Astrocyte (in vitro differentiated cells and primary cell): ENCODE results near the gene INTS6. TPM values are rescaled to one million over a fixed set of nuclear protein-coding genes. Genes with fewer than 3 reads are reported as not detected.
A peak's percentile ranks its signal among the peaks of the same experiment; 100 is the strongest.

Source experiments
- DNase-seq: peaks from one replicate; pipeline ENCODE4 v3.0.0-alpha.2; 2010; ENCODE audit warnings: low read depth
- FAIRE-seq: peaks from 2 replicates; lab custom pipeline; 2011; peaks lifted over from hg19 to GRCh38; lab: Jason Lieb, UNC
- H2AFZ ChIP-seq: 2 replicates; pipeline ENCODE4 v1.6.0; 2012; ENCODE audit warnings: low read depth, low read length, inconsistent platforms
- H3K27ac ChIP-seq: 2 replicates; pipeline ENCODE4 v1.5.1; 2011; ENCODE audit warnings: low read depth, low read length, inconsistent platforms
- H3K27me3 ChIP-seq: 2 replicates; pipeline ENCODE4 v1.6.0; 2011; ENCODE audit warnings: low read length, inconsistent platforms; ENCODE audit not compliant: insufficient read depth
- H3K36me3 ChIP-seq: 2 replicates; pipeline ENCODE4 v1.5.1; 2011; ENCODE audit warnings: low read length, inconsistent platforms; ENCODE audit not compliant: insufficient read depth
- H3K4me1 ChIP-seq: 2 replicates; pipeline ENCODE4 v1.5.1; 2011; ENCODE audit warnings: low read length, inconsistent platforms; ENCODE audit not compliant: insufficient read depth
- H3K4me2 ChIP-seq: 2 replicates; pipeline ENCODE4 v1.6.0; 2012; ENCODE audit warnings: low read length, inconsistent platforms
- H3K4me3 ChIP-seq: 2 replicates; pipeline ENCODE4 v1.5.1; 2011; ENCODE audit warnings: low read depth, mild to moderate bottlenecking, low read length, inconsistent platforms; ENCODE audit not compliant: insufficient read depth
- H3K79me2 ChIP-seq: 2 replicates; pipeline ENCODE4 v1.6.0; 2012; ENCODE audit warnings: mild to moderate bottlenecking, low read length, inconsistent platforms; ENCODE audit not compliant: insufficient read depth
- H3K9ac ChIP-seq: 2 replicates; pipeline ENCODE4 v1.6.0; 2012; ENCODE audit warnings: mild to moderate bottlenecking, low read length, inconsistent platforms
- H3K9me3 ChIP-seq: 2 replicates; pipeline ENCODE4 v1.5.1; 2012; ENCODE audit warnings: low read depth, mild to moderate bottlenecking, low read length, inconsistent platforms; ENCODE audit not compliant: insufficient read depth
- H4K20me1 ChIP-seq: 2 replicates; pipeline ENCODE4 v1.6.0; 2012; ENCODE audit warnings: low read length, inconsistent platforms; ENCODE audit not compliant: insufficient read depth
- H3K27ac Mint-ChIP-seq: one replicate; pipeline ENCODE4 v1.8.0; 2021; ENCODE audit warnings: mild to moderate bottlenecking, mixed read lengths; ENCODE audit not compliant: unreplicated experiment
- H3K27me3 Mint-ChIP-seq: one replicate; pipeline ENCODE4 v1.8.0; 2021; ENCODE audit warnings: low read depth, mixed read lengths; ENCODE audit not compliant: unreplicated experiment
- H3K36me3 Mint-ChIP-seq: one replicate; pipeline ENCODE4 v1.8.0; 2021; ENCODE audit warnings: low read depth, mixed read lengths; ENCODE audit not compliant: unreplicated experiment
- H3K4me1 Mint-ChIP-seq: one replicate; pipeline ENCODE4 v1.8.0; 2021; ENCODE audit warnings: low read depth, mixed read lengths; ENCODE audit not compliant: unreplicated experiment
- H3K4me3 Mint-ChIP-seq: one replicate; pipeline ENCODE4 v1.8.0; 2021; ENCODE audit warnings: mild to moderate bottlenecking, moderate library complexity, mixed read lengths; ENCODE audit not compliant: unreplicated experiment
- H3K9me3 Mint-ChIP-seq: one replicate; pipeline ENCODE4 v1.8.0; 2021; ENCODE audit warnings: mild to moderate bottlenecking, mixed read lengths; ENCODE audit not compliant: unreplicated experiment
- EZH2 ChIP-seq: IDR thresholded peaks from 2 replicates; pipeline ENCODE4 v1.6.1; 2012; ENCODE audit warnings: mild to moderate bottlenecking, low read length, inconsistent platforms; ENCODE audit not compliant: insufficient read depth
- total RNA-seq: library from RNA; stranded (reverse); gene quantifications from 2 replicates; pipeline ENCODE4 v1.2.1, GENCODE V29; 2021
- TF ChIP-seq, protein P1 (sequence below): IDR thresholded peaks from 2 replicates; pipeline ENCODE4 v1.5.1; 2011; ENCODE audit warnings: low read depth, mild to moderate bottlenecking, inconsistent platforms, low read length, moderate library complexity; ENCODE audit not compliant: insufficient read depth

INTS6 gene
- total RNA-seq, 1 donor from 2014 or later = 47.6 TPM

DNA sequence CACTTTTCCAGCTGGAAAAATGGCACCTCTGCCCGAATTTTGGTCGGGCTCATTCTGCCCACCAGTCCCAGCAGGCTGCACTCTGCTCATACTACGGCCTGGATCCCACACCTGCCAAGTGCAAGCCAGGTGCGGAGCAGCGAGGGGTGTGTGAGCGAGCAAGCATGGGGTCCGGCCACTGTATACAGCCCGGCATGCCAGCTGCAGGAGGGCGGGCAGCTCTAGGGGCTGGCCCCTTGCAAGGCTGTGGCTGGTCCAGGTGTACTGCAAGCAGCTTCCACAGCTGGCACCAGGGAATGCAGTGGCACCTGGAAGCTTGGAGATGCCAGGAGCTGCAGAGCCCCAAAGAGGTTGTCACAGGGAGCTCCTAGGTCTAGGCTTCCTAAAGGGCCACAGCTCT lies 2.7 kb upstream of the INTS6 start:
- Histone ChIP-seq H3K27me3 (no peaks in the 10 kb centered on the region), H2AFZ (no peak overlapping the region), H3K79me2 (peaks cover 14% of the 10 kb centered on the region), H3K9ac (no peak overlapping the region), H4K20me1 (no peaks in the 10 kb centered on the region), H3K27ac (no peak overlapping the region), H3K4me3 (no peak overlapping the region), H3K9me3 (peaks cover 6% of the 10 kb centered on the region), H3K36me3 (peaks cover 6% of the 10 kb centered on the region), H3K4me2 (no peak overlapping the region), H3K4me1 (peaks cover 7% of the 10 kb centered on the region)
- peaks cover 4% of the 10 kb centered on the region for H3K4me1 Mint-ChIP-seq
- H3K9me3 Mint-ChIP-seq = peaks cover 2% of the 10 kb centered on the region
- no peak overlapping the region for H3K27ac Mint-ChIP-seq
- DNase-seq (no peak), FAIRE-seq (no peak)
- H3K36me3 Mint-ChIP-seq = peaks cover 6% of the 10 kb centered on the region
- H3K4me3 Mint-ChIP-seq = no peak overlapping the region
- TF ChIP-seq, protein P1, sequence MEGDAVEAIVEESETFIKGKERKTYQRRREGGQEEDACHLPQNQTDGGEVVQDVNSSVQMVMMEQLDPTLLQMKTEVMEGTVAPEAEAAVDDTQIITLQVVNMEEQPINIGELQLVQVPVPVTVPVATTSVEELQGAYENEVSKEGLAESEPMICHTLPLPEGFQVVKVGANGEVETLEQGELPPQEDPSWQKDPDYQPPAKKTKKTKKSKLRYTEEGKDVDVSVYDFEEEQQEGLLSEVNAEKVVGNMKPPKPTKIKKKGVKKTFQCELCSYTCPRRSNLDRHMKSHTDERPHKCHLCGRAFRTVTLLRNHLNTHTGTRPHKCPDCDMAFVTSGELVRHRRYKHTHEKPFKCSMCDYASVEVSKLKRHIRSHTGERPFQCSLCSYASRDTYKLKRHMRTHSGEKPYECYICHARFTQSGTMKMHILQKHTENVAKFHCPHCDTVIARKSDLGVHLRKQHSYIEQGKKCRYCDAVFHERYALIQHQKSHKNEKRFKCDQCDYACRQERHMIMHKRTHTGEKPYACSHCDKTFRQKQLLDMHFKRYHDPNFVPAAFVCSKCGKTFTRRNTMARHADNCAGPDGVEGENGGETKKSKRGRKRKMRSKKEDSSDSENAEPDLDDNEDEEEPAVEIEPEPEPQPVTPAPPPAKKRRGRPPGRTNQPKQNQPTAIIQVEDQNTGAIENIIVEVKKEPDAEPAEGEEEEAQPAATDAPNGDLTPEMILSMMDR = no peak
- TF ChIP-seq EZH2 = no peak
- H3K27me3 Mint-ChIP-seq = no peaks in the 10 kb centered on the region

DNA sequence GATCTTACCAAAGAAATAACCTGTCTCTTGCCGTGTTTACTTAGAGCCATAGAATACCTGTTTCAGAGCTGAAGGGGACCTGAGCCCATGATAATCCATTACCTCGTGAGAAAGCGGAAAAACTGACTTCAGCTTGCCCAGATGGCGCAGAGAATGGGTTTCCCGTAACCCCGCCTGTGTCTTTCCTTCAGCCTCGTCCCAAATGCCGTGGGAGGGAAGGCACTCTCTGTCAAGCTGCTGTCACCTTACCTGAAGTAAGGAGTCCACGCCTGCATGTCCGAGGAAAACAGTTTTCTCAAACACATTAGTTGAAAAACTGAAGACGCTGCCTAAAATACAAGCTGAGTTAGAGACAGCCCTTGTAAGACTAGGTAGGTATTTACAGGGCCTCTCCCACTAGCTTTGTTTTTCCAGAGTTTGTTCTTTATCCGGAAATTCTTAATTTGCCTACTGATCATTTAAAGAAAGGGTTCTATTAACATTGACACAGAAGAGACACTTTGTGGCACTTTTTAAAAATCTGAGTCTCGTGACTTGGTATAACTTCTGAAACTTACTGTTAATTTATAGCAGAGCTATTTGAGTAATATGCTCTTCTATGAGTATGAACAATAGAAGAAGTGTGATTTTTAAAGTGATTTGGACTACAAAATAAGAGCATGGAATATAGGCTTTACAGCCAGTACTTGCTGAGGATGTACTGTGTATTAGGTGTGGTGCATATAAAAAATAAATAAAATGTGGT lies 1.3 kb upstream of the INTS6 start:
- H3K4me2 ChIP-seq = peak overlapping the region; percentile 91
- peak overlapping the region; percentile 89 for H3K27ac ChIP-seq
- Mint-ChIP-seq H3K4me1 (peaks cover 14% of the 10 kb centered on the region), H3K27ac (peak overlapping the region; percentile 79), H3K9me3 (peaks cover 2% of the 10 kb centered on the region), H3K36me3 (peaks cover 9% of the 10 kb centered on the region), H3K4me3 (peak overlapping the region; percentile 89), H3K27me3 (no peaks in the 10 kb centered on the region)
- H4K20me1 ChIP-seq = no peaks in the 10 kb centered on the region
- peak overlapping the region; percentile 92 for H3K9ac ChIP-seq
- peaks cover 6% of the 10 kb centered on the region for H3K9me3 ChIP-seq
- TF ChIP-seq EZH2 = no peak
- H3K79me2 ChIP-seq = peaks cover 26% of the 10 kb centered on the region
- no peaks in the 10 kb centered on the region for H3K27me3 ChIP-seq
- DNase-seq (no peak), FAIRE-seq (no peak)
- peak overlapping the region; percentile 77 for H2AFZ ChIP-seq
- H3K4me3 ChIP-seq = peak overlapping the region; percentile 76
- H3K36me3 ChIP-seq = peaks cover 14% of the 10 kb centered on the region
- H3K4me1 ChIP-seq = peaks cover 7% of the 10 kb centered on the region

- Mint-ChIP-seq H3K27ac (peak overlapping the region; percentile 98), H3K4me3 (peak overlapping the region; percentile 92), H3K27me3 (no peaks in the 10 kb centered on the region), H3K4me1 (peaks cover 16% of the 10 kb centered on the region), H3K36me3 (peaks cover 10% of the 10 kb centered on the region), H3K9me3 (peaks cover 2% of the 10 kb centered on the region)
- peaks cover 28% of the 10 kb centered on the region for H3K79me2 ChIP-seq
- no peak for TF ChIP-seq EZH2
- TF ChIP-seq, protein P1 = no peak
- no peaks in the 10 kb centered on the region for H4K20me1 ChIP-seq
- H3K9ac ChIP-seq = peak overlapping the region; percentile 92
- peak overlapping the region; percentile 89 for H3K27ac ChIP-seq
- DNase-seq (no peak), FAIRE-seq (no peak)
- peaks cover 14% of the 10 kb centered on the region for H3K36me3 ChIP-seq
- H3K4me2 ChIP-seq = peak overlapping the region; percentile 91
- peaks cover 6% of the 10 kb centered on the region for H3K9me3 ChIP-seq
- H2AFZ ChIP-seq = peak overlapping the region; percentile 77
- H3K4me3 ChIP-seq = peak overlapping the region; percentile 76
- H3K4me1 ChIP-seq = peaks cover 7% of the 10 kb centered on the region
- H3K27me3 ChIP-seq = no peaks in the 10 kb centered on the region
These were observed 547 bp upstream of the INTS6 start for GRCh38 chr13:51453207-51453958.
